WTC11 (cell line): ENCODE data around the gene SULF2. TPM values are rescaled to one million over a fixed set of nuclear protein-coding genes. Genes with fewer than 3 reads are reported as not detected.

Experiments used
- ATAC-seq: fragments of 200-7000 bp; cut with Tn5 transposase; 2 replicates; pipeline ENCODE4 v1.10.0; 2021; ENCODE audit warnings: mild to moderate bottlenecking, moderate library complexity
- CTCF ChIA-PET: fragments of 300-600 bp; sonication (Branson Sonifier 250); formaldehyde crosslinking; loops from one replicate; lab custom pipeline; 2021; ENCODE audit warnings: antibody characterized with exemption; lab: Charles Lee
- POLR2A ChIA-PET: fragments of 350-600 bp; sonication (Branson Sonifier 250); formaldehyde crosslinking; loops from one replicate; lab custom pipeline; 2021; ENCODE audit warnings: antibody characterized with exemption; lab: Charles Lee
- DNase-seq: peaks from one replicate; pipeline ENCODE4 v3.0.0; 2021; ENCODE audit warnings: low spot score
- H3K27ac Mint-ChIP-seq: 2 replicates; pipeline ENCODE4 v1.8.0; 2021; ENCODE audit warnings: mixed read lengths
- H3K27me3 Mint-ChIP-seq: 2 replicates; pipeline ENCODE4 v1.8.0; 2021; ENCODE audit warnings: low read depth, mild to moderate bottlenecking, moderate library complexity, mixed read lengths
- H3K36me3 Mint-ChIP-seq: 2 replicates; pipeline ENCODE4 v1.8.0; 2021; ENCODE audit warnings: mixed read lengths
- H3K4me1 Mint-ChIP-seq: 2 replicates; pipeline ENCODE4 v1.8.0; 2022; ENCODE audit warnings: mixed read lengths
- H3K4me3 Mint-ChIP-seq: 2 replicates; pipeline ENCODE4 v1.8.0; 2021; ENCODE audit warnings: mild to moderate bottlenecking, moderate library complexity, mixed read lengths
- H3K9me3 Mint-ChIP-seq: 2 replicates; pipeline ENCODE4 v1.8.0; 2021; ENCODE audit warnings: mixed read lengths
- ZNF423 ChIP-seq: fragments of 250-450 bp; sonication (Bioruptor Pico); IDR thresholded peaks from 2 replicates; pipeline ENCODE4 v2.1.2; 2022; ENCODE audit warnings: mild to moderate bottlenecking, moderate library complexity
- total RNA-seq: library from RNA; stranded (reverse); gene quantifications from 3 replicates; pipeline ENCODE4 v1.2.3, GENCODE V29; 2021

SULF2 gene
- total RNA-seq, 1 experiment from 2014 or later, result 36.0 TPM

DNA sequence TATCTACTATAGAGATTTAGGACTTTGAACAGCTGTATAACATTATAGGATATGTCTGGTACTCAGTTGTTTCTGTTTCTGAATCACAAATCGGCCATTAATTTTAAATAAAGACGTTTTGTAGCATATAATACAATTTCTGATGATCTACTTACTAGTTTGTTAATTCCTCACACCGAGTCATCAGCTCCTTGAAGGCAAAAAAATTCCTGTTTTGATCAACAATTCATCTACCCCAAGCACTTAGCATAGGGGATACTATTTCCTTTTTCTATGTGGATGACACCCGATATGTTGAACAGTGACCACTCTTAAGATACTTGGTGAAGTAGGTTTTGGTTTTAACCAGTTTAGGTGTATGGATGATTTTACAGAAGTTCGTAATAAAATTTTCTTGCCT is 176.3 kb downstream of the SULF2 start:
- Mint-ChIP-seq H3K27ac (no peak overlapping the region), H3K4me1 (peaks cover 6% of the 10 kb centered on the region), H3K36me3 (peaks cover under 1% of the 10 kb centered on the region; the same call in 1 of the 2 replicates), H3K4me3 (no peak overlapping the region), H3K9me3 (no peaks in the 10 kb centered on the region), H3K27me3 (no peaks in the 10 kb centered on the region; the same call in 1 of the 2 replicates)
- DNase-seq (no peak), ATAC-seq (no peak)
- CTCF ChIA-PET, result interaction anchor here (0.6 to 1.2 kb wide), 3 partner anchors 107 to 1809 kb away, joined by 3 to 4 read pairs (median 3); partner anchors contain the start of gene NCOA3
- POLR2A ChIA-PET, result no interaction called here
- no peak for TF ChIP-seq ZNF423 (CRISPR knock-in tag)
